HT1080 (cell line): Measurements from ENCODE around the gene PRSS12. TPM values are rescaled to one million over a fixed set of nuclear protein-coding genes. Genes with fewer than 3 reads are reported as not detected.
"Not testable (repeated sequence)": the region's sequence is repeated elsewhere in the genome, so short reads cannot be mapped to it uniquely, and the experiment has no call there.

Experiments used
- DNase-seq: peaks from one replicate; pipeline ENCODE4 v3.0.0-alpha.2; 2015; ENCODE audit warnings: low read depth
- small RNA-seq: library from RNA; depleted of rRNA; stranded (forward); fragments of <200 nt; gene quantifications from one replicate; pipeline ENCODE3, GENCODE V24; 2014
- total RNA-seq: library from RNA; depleted of rRNA; stranded (reverse); fragments of >200 nt; shearing (Covaris generic); gene quantifications from 2 replicates; pipeline ENCODE4 v1.2.3, GENCODE V29; 2014

PRSS12 gene
- total RNA-seq, 1 experiment from 2014 or later, result 0.56 TPM

GRCh38 chr4:118279328-118279727 is 73.5 kb downstream of the PRSS12 start:
- DNase-seq, result no peak

GRCh38 chr4:118278473-118279274 is 74.1 kb downstream of the PRSS12 start:
- peak; percentile 91 for DNase-seq

DNA sequence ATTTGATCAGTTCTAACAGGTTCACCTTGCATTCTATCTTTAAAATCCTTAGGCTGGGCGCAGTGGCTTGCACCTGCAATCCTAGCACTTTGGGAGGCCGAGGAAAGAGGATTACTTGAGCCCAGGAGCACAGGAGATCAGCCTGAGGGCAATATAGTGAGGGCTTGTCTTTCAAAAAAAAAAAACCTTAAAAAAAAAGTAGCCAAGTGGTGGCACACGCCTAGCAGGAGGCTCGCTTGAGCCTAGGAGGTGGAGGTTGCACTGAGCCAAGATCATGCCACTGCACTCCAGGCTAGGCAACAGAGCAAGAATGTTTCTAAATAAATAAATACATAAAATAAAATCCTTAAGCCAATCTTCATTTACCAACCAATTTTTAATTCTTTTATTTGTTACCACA is 75.6 kb downstream of the PRSS12 start:
- DNase-seq, result no peak

GRCh38 chr4:118276580-118276979 is 76.2 kb downstream of the PRSS12 start:
- no peak for DNase-seq

GRCh38 chr4:118273642-118274041 is 79.2 kb downstream of the PRSS12 start:
- no peak for DNase-seq

DNA sequence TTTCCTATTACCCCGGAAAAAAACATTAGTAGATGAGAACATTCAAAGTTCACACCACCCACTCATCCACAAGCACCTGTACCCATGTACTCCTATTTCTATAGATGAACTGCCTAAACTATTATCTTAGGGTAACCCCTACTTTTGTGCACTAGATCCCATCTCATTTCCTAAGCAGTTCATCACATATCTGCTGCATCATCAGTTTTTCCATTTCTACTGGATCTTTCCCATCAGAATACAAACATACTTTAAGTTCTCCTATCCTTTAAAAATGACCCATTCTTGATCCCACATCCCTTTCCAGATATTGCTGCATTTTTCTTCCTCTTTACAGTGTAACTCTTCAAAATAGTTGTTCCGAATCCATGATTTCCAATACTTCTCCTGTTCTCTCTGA is 81.0 kb downstream of the PRSS12 start:
- DNase-seq, result no peak

DNA sequence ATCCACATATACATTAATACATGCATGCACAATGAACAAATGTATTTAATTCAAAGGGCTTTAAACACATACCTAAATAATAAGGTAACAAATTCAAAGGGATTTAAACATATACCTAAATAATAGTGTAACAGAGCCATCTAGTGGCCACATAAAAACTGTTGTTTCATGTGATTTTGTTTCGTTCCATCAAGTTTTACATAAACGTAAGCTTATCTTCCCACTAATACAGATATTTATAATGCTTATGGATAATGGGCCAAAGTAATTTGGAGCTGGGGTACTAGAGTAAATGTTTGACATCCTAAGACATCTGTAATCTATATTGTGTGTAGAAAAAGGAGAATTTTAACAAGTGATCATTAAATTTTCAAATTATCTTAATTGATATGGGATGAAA is 82.3 kb downstream of the PRSS12 start:
- peak; percentile 26 for DNase-seq

DNA sequence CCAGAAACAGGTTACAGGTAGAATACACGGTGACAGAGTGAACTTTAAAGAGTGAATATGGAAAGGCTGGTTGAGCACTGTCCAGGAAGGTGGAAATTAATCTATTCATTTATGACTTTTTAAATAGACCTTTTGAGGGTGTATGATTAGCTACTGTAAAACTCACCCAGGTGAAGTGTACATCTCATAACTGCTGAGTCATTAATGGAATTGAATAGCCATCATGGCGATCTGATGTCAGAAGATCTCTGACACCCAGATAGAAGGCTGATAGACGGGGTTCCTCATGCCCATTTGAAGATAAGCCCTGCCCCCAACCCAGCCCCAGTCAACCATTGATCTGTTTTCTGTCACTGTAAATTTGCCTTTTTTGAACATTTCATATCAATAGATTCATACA is 84.0 kb downstream of the PRSS12 start:
- no peak for DNase-seq

DNA sequence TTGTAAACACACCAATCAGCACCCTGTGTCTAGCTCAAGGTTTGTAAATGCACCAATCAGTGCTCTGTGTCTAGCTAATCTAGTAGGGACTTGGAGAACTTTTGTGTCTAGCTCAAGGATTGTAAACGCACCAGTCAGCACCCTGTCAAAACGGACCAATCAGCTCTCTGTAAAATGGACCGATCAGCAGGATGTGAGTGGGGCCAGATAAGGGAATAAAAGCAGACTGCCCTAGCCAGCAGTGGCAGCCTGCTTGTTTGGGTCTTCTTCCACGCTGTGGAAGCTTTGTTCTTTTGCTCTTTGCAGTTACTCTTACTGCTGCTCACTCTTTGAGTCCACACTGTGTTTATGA is 86.7 kb downstream of the PRSS12 start:
- DNase-seq, result not testable (repeated sequence)

DNA sequence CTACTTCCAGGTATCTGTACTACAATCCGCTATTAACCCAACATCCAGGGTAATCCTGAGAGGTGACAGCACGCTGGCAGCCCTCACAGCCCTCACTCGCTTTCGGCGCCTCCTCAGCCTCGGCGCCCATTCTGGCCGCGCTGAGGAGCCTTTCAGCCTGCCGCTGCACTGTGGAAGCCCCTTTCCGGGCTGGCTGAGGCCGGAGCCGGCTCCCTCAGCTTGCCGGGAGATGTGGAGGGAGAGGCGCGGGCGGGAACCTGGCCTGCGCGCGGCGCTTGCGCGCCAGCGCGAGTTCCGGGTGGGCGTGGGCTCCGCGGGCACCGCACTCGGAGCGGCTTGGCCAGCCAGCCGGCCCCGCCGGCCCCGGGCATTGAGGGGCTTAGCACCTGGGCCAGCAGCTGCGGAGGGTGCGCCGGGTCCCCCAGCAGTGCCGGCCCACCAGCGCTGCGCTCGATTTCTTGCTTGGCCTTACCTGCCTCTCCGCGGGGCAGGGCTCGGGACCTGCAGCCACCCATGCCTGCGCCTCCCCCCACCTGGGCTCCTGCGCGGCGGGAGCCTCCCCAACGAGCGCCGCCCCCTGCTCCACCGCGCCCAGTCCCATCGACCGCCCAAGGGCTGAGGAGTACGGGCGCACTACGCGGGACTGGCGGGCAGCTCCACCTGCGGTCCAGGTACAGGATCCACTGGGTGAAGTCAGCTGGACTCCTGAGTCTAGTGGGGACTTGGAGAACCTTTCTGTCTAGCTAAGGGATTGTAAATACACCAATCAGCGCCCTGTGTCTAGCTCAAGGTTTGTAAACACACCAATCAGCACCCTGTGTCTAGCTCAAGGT is 87.3 kb downstream of the PRSS12 start:
- DNase-seq, result no peak

DNA sequence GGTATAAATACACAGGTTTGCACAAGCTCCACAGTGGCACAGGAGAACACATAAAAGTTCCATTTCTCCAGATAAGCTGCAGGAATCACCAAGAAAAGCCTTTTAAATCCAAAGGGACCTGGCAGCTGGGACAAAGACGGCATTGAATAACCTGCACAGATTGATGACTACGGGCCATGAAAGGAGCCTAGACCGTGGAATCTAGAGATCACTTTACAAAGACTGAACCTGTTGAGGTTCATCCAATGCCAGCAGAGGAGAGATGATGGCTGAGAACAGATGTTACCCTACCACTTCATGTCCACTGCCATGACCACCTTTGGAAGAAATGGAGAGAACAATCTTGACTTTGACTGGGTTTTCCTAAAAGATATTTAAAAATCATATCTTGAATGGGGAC is 88.7 kb downstream of the PRSS12 start:
- DNase-seq, result no peak

GRCh38 chr4:118260309-118260708 is 92.5 kb downstream of the PRSS12 start:
- DNase-seq, result no peak

GRCh38 chr4:118259111-118259510 is 93.7 kb downstream of the PRSS12 start:
- no peak for DNase-seq

DNA sequence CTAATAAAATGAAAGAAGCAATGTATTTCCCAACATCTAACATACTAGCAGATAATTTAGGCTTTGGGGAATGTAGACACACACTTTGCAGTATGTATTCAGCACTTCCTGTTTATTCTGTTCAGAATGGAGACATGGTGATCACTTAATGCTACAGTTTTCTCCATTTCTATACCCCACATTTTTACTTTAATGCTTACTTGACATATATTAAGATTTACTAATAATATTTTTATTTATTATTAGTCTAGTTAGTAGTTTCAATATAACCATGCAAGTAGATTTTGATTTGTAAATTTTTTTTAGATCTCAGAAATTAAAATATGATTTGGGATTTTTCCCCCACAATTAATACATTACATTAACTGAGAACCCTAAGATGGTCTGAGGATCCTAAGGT is 98.4 kb downstream of the PRSS12 start:
- DNase-seq, result no peak

DNA sequence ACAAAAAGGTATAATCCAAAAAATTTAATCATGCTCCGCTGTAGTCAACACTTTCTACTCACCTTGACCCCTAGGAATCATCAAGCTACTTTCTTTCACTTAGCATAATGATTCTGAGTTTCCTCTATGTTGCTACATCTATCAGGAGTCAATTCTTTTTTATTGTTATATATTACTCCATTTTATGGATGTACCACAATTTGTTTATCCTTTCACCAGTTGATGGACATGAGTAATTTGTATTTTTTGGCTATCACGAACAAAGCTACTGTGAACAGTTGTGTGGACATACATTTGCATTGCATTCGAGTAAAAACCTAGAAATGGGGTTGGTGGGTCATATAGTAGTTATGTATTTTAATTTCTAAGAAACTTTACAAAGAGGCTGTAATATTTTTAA is 102.9 kb downstream of the PRSS12 start:
- no peak for DNase-seq

GRCh38 chr4:118237531-118237930 is 115.3 kb downstream of the PRSS12 start:
- DNase-seq, result no peak

- DNase-seq, result no peak
Measured at GRCh38 chr4:118235566-118236120, 117.2 kb downstream of the PRSS12 start.

Small RNAs within 50 kb of the gene (small RNA-seq; reads per million reads assigned to genes)
- not detected for gene SNORA24
